HG03025 (cell line): ENCODE results near the gene GPRIN1.
"Not testable (repeated sequence)": the region's sequence is repeated elsewhere in the genome, so short reads cannot be mapped to it uniquely, and the experiment has no call there.

Source experiments
- ATAC-seq: cut with Tn5 transposase; IDR thresholded peaks from one replicate; pipeline ENCODE4 v1.9.1; 2021; ENCODE audit warnings: mild to moderate bottlenecking, moderate library complexity; ENCODE audit not compliant: unreplicated experiment, low FRiP score

GPRIN1 gene

GRCh38 chr5:176599749-176600430 is 10.1 kb downstream of the GPRIN1 start:
- not testable (repeated sequence) for ATAC-seq

GRCh38 chr5:176597417-176598389 is 12.3 kb downstream of the GPRIN1 start:
- ATAC-seq: no peak

GRCh38 chr5:176596689-176597416 is 13.1 kb downstream of the GPRIN1 start:
- ATAC-seq: no peak

GRCh38 chr5:176596069-176596644 is 13.8 kb downstream of the GPRIN1 start:
- ATAC-seq: no peak

DNA sequence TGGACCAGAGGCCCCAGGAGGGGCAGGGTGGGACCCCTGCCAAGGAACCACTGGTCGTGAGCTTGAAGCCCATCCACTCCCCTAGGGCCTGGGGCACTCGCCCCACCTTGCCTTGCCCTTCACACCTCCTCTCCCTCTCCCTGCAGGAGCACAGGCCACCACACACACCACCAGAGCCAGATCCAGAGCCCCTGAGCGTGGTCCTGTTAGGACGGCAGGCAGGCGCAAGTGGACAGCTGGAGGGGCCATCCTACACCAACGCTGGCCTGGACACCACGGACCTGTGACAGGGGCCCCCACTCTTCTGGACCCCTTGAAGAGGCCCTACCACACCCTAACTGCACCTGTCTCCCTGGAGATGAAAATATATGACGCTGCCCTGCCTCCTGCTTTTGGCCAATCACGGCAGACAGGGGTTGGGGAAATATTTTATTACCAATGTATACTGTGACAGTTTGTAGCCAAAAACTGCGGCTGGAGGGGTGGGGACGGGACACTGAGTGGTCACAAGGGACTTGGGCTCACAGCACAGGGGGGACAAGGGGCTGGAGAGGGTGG is 14.5 kb downstream of the GPRIN1 start:
- no peak for ATAC-seq

DNA sequence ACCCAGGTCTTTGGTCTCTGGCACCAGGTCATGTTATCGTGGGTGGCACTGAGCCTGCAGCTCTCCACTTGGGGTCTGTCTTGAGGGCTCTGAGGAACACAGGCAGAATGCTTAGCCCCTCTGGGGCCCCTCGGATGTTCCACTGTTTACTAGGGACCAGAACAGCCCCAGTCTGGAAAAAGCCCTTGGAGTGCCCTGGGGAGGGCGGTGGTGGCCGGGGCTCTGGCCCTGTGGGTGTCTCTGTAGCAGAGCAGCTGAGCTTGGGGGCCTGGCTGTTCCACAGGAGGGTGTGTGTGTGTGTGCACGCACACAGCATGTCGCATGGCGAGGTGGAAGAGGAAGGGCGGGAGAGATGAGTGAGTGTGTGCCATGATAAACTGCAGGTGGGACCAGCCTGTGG is 15.4 kb downstream of the GPRIN1 start:
- ATAC-seq: no peak

- ATAC-seq: no peak
Measured at GRCh38 chr5:176593273-176593869, 16.6 kb downstream of the GPRIN1 start.

DNA sequence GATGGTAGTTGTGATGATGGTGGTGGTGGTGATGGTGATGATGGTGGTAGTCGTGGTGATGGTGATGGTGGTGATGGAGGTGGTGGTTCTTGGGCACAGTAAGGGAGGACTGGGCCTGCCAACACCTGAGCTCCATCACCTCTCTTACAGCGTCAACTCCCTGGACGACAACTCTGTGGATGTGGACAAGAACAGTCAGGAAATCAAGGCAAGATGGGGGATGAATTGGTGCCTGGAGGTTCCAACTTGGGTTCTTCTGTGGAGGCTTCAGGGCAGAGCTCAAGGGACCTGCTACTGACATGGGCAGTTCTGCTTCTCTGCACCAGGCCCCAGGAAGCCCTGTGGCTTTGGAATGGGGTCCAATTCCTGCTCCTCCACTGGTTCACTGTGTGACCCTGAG is 17.4 kb downstream of the GPRIN1 start:
- ATAC-seq: no peak

DNA sequence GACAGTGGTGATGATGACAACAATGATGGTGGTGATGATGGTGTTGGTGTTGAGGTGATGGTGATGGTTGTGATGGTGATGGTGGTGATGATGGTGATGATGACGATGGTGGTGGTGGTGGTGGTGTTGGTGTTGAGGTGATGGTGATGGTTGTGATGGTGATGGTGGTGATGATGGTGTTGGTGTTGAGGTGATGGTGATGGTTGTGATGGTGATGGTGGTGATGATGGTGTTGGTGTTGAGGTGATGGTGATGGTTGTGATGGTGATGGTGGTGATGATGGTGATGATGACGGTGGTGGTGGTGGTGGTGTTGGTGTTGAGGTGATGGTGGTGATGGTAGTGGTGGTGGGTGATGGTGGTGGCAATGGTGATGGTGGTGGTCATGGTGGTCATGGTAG is 18.3 kb downstream of the GPRIN1 start:
- not testable (repeated sequence) for ATAC-seq

GRCh38 chr5:176590035-176590717 is 19.8 kb downstream of the GPRIN1 start:
- no peak for ATAC-seq

GRCh38 chr5:176589039-176589769 is 20.8 kb downstream of the GPRIN1 start:
- ATAC-seq: no peak

- no peak for ATAC-seq
Measured at GRCh38 chr5:176588297-176588696, 21.7 kb downstream of the GPRIN1 start.

DNA sequence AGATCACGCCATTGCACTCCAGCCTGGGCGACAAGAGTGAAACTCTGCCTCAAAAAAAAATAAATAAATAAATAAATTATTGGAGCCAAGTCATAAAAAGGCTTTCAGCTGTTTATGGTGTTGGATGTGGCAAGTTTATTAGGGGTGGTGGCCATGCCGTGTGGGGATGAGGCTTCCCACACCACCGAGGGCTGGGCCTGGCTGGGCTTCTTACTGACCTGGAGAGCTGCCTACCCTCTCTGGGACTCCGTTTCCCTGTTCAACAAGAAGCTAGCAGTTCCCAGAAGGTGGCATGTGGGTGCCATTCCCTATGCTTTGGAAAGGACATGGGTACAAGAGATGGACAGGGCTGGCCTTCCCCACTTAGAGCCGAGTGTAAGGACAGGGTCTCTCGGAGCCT is 22.6 kb downstream of the GPRIN1 start:
- no peak for ATAC-seq

DNA sequence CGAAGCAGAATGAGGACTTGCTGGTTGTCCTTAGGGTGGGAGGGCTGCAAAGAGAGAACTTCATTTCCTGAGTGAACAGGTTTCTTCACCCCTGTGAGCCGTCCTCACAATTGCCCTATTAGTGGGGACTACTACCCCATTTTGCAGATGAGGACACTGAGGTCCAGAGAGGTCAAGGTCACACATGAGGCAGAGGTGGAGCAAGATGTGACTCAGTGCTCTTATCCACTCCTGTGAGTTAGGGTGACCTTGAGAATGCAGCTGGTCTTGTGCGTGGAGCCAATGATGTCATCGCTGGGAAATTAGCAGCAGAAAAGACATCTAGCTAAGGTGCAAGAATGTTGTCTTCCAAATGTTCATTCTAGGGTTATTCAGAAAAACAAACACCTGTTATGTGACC is 26.9 kb downstream of the GPRIN1 start:
- no peak for ATAC-seq

DNA sequence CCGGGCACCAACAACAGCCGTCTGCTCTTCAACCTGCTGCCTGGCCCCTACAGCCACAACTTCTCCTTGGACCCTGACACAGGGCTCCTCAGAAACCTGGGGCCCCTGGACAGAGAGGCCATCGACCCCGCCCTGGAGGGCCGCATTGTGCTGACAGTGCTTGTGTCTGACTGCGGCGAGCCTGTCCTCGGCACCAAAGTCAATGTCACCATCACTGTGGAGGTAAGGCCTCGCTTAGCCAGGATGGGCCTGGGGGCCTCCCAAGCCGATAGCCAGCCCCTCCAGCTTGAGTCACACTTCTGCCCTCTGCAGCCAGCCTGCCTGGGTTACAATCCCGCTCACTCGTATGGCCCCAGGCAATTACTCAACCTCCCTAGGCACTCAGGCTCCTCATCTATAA is 28.6 kb downstream of the GPRIN1 start:
- ATAC-seq: no peak

DNA sequence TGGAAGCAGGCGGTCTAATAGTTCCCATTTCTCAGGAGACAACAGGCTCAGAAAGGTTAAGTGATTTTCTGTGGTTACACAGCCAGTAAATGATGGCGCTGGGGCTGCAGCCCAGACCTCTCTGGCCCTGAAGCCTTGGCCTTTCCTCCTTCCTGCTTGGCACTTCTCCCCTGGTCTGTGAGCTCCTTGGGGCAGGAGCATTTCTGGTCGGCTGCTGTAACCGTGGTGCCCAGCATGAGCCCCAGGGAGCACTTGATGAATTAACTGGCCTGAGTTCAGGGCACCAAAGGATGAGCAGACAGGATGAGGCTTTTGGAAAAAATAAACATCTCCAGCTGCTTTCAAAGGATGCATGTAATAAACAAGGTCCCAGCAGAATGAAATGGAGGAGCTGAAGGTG is 30.6 kb downstream of the GPRIN1 start:
- no peak for ATAC-seq

- no peak for ATAC-seq
Measured at GRCh38 chr5:176578391-176578808, 31.6 kb downstream of the GPRIN1 start.

DNA sequence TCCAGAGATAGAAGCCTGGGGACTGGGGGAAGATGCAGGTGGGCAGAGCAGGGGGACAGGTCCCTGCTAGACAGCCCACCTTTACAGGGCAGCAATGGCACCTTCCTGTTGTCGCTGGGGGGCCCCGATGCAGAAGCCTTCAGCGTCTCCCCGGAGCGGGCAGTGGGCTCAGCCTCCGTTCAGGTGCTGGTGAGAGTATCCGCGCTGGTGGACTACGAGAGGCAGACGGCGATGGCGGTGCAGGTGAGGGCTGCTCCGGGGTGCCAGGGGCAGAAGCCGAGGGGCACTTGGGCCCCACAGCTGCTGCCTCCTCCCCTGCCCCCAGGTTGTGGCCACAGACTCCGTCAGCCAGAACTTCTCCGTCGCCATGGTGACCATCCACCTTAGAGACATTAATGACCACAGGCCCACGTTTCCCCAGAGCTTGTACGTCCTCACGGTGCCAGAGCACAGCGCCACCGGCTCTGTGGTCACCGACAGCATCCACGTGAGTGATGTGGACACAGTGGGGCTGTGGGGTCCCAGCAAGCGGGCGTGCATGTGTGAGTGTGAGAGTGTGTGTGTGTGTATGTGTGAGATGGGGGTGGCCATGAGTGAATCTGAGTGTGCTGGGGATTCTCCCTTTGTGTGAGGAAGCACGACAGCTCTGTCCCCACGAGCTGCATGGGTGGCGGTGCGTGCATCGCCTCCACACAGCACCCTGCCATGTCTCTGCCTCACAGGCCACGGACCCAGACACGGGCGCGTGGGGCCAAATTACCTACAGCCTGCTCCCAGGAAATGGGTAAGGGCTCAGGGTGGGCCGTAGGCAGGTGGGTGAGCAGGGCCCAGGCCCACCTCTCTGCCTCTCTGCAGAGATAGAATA is 32.4 kb downstream of the GPRIN1 start:
- ATAC-seq: no peak
